Hippocampal formation (tissue), 2 donors: ENCODE measurements around the gene ANO7.

Experiments
- DNase-seq, 2 donors: peaks; one replicate each; lab custom pipeline; 2025; lab: John Stamatoyannopoulos, UW

ANO7 gene

DNA sequence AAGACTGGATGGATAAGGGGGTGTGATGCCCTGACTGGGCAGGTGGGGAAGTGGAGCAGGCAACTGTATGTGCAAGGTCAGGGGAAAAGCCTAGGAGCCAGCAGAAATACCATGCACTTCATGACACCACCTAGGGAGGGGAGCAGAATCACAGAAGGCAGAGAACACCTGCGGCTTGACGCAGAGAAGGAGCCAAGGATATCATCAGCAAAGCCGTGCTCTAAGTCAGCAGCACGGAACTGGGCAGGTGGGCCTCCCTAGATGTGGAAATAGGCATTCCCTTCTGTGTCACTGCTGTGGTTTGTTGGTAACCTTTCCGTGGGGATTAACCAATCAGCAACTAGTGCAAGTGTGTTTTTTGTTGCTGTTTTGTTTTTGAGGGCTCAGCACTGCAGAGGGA is 85.7 kb downstream of the ANO7 start:
- no peak for DNase-seq
